ENCODE results near the gene KRTAP2-1.
A peak's percentile ranks its signal among the peaks of the same experiment; 100 is the strongest.
"Not testable (repeated sequence)": the region's sequence is repeated elsewhere in the genome, so short reads cannot be mapped to it uniquely, and the experiment has no call there.

KRTAP2-1 gene

DNA sequence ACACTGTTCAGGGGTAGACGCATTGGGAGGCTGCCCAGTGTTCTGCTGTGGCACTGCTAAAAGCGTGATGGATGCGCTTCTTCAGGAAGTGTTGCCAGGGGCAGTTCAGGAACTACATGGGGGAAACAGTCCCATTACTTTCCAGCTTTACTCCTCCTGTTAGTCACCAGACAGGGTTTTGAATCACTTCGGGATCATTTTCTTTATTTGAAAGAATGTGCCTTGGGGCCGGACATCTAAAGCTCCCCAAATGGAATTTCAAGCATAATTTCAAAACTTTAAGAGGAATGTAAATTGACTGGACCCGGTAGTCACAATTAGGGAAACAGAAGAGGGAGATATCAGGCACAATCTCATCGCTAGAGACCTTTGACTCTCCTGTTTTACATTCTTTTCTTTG lies 1.3 kb upstream of the KRTAP2-1 start:
- H3K36me3 ChIP-seq (replicated peaks), result no peaks in the 10 kb centered on the region
- in situ Hi-C loops (cut with MboI; ENCODE audit: low sequenced_read_pairs), result no loop called here

DNA sequence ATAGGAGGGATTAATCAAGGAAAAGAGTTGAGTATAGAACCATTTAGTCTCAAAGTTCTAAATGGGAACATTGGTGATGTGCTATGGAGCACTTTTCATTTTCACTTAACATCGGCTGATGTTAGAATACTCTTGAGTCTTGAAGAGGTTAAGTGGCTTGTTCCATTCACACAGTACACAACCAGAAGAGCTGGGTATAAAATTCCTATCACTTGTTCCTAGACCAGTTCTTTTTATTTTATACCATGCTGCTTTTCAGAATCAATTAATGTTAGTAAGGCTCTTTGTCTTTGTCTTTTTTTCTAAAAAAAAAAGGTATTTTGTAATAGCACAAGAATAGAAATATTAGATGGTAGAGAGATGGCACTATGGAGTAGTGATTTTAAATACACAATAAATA lies 4.2 kb downstream of the KRTAP2-1 start:
- Histone ChIP-seq H3K27me3 (ENCODE audit: low read depth) (peaks cover 5% of the 10 kb centered on the region; the same call in 1 of the 2 replicates), H3K4me3 (no peak overlapping the region), H3K4me1 (peaks cover 4% of the 10 kb centered on the region), H3K36me3 (replicated peaks) (no peaks in the 10 kb centered on the region), H3K9me3 (no peaks in the 10 kb centered on the region; the same call in 1 of the 2 replicates)
- no peak for DNase-seq (ENCODE audit: low spot score in 2 of 2)
- in situ Hi-C loops (cut with MboI; ENCODE audit: low sequenced_read_pairs), result no loop called here

More for the DNA sequence above, 1.3 kb upstream of the KRTAP2-1 start:
- Histone ChIP-seq H3K4me3 (no peak overlapping the region), H3K9me3 (no peaks in the 10 kb centered on the region; the same call in 1 of the 2 replicates), H3K27me3 (ENCODE audit: low read depth) (no peaks in the 10 kb centered on the region), H3K4me1 (peaks cover 11% of the 10 kb centered on the region; the same call in 1 of the 2 replicates)
- DNase-seq (ENCODE audit: low spot score in 2 of 2), result peak; percentile 11 to 37

GRCh38 chr17:41040783-41041571 lies 6.1 kb downstream of the KRTAP2-1 start, which contains the start of gene KRTAP1-1:
TSS of gene KRTAP1-1 (minus strand) at chr17:41041450. CDS start at chr17:41041397, 53 bp downstream.
- H3K36me3 ChIP-seq (replicated peaks); in situ Hi-C loops (cut with MboI; ENCODE audit: low sequenced_read_pairs): not testable (repeated sequence)

GRCh38 chr17:41037853-41038350 lies 9.2 kb downstream of the KRTAP2-1 start:
- peak; percentile 77 to 96 for DNase-seq (ENCODE audit: low spot score in 2 of 2)
- H3K27me3 ChIP-seq (ENCODE audit: low read depth), result peaks cover 13% of the 10 kb centered on the region; the same call in 1 of the 2 replicates
- in situ Hi-C loops (cut with MboI; ENCODE audit: low sequenced_read_pairs), result no loop called here

More at GRCh38 chr17:41040783-41041571, 6.1 kb downstream of the KRTAP2-1 start, which contains the start of gene KRTAP1-1:
- Histone ChIP-seq H3K27me3 (ENCODE audit: low read depth) (peaks cover 13% of the 10 kb centered on the region; the same call in 1 of the 2 replicates), H3K4me1 (peaks cover 10% of the 10 kb centered on the region)
- H3K4me3 ChIP-seq; DNase-seq (ENCODE audit: low spot score in 2 of 2); H3K9me3 ChIP-seq: not testable (repeated sequence)

DNA sequence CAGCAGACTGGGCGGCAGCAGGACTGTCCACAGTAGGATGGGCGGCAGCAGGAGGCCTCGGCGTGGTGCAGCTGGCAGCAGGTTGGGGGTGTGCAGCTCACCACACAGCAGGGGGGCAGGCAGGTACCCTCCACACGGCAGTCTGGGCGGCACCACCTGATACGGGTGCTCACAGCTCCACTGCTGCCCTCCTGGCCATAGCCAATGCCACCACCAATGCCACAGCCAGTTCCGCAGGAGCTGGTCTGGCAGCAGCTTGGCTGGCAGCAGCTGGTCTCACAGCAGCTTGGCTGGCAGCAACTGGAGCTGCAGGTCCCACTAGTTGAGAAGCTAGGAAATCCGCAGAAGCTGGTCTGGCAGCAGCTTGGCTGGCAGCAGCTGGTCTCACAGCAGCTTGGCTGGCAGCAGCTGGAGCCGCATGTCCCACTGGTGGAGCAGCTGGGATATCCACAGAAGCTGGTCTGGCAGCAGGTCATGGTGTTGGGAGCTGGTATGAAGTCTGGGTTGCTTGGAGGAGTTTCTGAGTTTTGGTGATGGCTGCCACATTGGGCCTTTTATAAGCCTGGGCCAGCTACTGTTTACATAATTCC lies 12.7 kb downstream of the KRTAP2-1 start, which contains the start of gene KRTAP1-3:
KRTAP1-3 (minus strand) TSS at position 529 of the 590 bp plus-strand sequence; CDS start at position 476, 53 bp downstream.
- in situ Hi-C loops (cut with MboI; ENCODE audit: low sequenced_read_pairs); H3K9me3 ChIP-seq; DNase-seq (ENCODE audit: low spot score in 2 of 2); H3K36me3 ChIP-seq (replicated peaks); H3K4me3 ChIP-seq: not testable (repeated sequence)
- Histone ChIP-seq H3K27me3 (ENCODE audit: low read depth) (peaks cover 22% of the 10 kb centered on the region), H3K4me1 (peaks cover 10% of the 10 kb centered on the region)

More at GRCh38 chr17:41037853-41038350, 9.2 kb downstream of the KRTAP2-1 start:
- H3K4me3 ChIP-seq, result no peak overlapping the region
- peaks cover 10% of the 10 kb centered on the region for H3K4me1 ChIP-seq
- no peaks in the 10 kb centered on the region for H3K9me3 ChIP-seq
- no peaks in the 10 kb centered on the region for H3K36me3 ChIP-seq (replicated peaks)

GRCh38 chr17:41029633-41030245 lies 17.4 kb downstream of the KRTAP2-1 start, which contains the start of gene KRTAP1-4:
TSS of gene KRTAP1-4 (minus strand) at chr17:41030195. CDS start at chr17:41030078, 117 bp downstream.
- Histone ChIP-seq H3K27me3 (ENCODE audit: low read depth) (peaks cover 13% of the 10 kb centered on the region), H3K9me3 (no peaks in the 10 kb centered on the region), H3K36me3 (replicated peaks) (no peaks in the 10 kb centered on the region), H3K4me1 (no peaks in the 10 kb centered on the region), H3K4me3 (no peak within 1 kb of the TSS)
- in situ Hi-C loops (cut with MboI; ENCODE audit: low sequenced_read_pairs), result no loop called here
- no peak for DNase-seq (ENCODE audit: low spot score in 2 of 2)

DNA sequence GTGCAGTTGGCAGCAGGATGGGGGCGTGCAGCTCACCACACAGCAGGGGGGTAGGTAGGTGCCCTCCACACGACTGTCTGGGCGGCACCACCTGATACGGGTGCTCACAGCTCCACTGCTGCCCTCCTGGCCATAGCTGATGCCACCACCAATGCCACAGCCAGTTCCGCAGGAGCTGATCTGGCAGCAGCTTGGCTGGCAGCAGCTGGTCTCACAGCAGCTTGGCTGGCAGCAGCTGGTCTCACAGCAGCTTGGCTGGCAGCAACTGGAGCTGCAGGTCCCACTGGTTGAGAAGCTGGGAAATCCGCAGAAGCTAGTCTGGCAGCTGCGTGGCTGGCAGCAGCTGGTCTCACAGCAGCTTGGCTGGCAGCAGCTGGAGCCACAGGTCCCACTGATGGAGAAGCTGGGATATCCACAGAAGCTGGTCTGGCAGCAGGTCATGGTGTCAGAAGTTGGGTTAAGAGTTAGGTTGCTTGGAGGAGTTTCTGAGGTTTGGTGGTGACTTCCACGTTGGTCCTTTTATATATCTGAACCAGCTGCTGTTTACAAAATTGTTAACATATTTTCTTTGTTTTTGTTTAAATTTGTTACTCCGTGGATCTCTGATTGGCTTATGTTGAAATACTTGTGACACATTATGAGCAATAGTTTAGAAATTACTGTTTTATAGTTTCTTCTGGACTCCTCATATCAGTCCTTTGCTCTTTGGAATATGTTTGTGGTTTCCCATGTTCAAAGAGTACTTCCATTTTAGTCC lies 20.2 kb downstream of the KRTAP2-1 start, which contains the start of gene KRTAP1-5:
KRTAP1-5 (minus strand) TSS at position 494 of the 757 bp plus-strand sequence; CDS start at position 441, 53 bp downstream.
- Histone ChIP-seq H3K9me3 (no peaks in the 10 kb centered on the region), H3K4me1 (no peaks in the 10 kb centered on the region), H3K27me3 (ENCODE audit: low read depth) (peaks cover 11% of the 10 kb centered on the region), H3K36me3 (replicated peaks) (no peaks in the 10 kb centered on the region), H3K4me3 (no peak within 1 kb of the TSS)
- in situ Hi-C loops (cut with MboI; ENCODE audit: low sequenced_read_pairs), result no loop called here
- no peak for DNase-seq (ENCODE audit: low spot score in 2 of 2)

DNA sequence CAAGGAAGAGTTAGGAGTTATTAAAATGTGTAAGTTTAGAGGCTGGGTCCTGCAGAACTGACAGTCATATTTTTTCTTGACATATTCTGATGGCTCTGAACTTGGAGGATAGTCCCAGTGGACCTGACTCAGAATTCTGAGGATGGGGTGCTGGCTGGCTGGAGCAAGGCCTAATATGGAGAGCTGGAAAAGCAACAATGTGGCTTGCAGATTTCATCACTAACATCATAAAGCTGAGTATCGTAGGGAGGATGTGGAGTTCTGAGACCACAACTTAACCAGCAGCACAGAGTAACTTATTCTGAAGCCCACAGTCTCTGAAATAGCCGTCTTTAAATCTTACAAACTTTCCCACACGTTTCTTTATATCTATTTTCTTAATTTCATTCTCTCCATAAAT lies 22.4 kb downstream of the KRTAP2-1 start:
- in situ Hi-C loops (cut with MboI; ENCODE audit: low sequenced_read_pairs), result no loop called here
- H3K36me3 ChIP-seq (replicated peaks), result no peaks in the 10 kb centered on the region
- no peaks in the 10 kb centered on the region for H3K4me1 ChIP-seq
- DNase-seq (ENCODE audit: low spot score in 2 of 2), result no peak
- no peaks in the 10 kb centered on the region for H3K9me3 ChIP-seq
- H3K4me3 ChIP-seq, result no peak overlapping the region
- H3K27me3 ChIP-seq (ENCODE audit: low read depth), result peaks cover 4% of the 10 kb centered on the region; the same call in 1 of the 2 replicates

DNA sequence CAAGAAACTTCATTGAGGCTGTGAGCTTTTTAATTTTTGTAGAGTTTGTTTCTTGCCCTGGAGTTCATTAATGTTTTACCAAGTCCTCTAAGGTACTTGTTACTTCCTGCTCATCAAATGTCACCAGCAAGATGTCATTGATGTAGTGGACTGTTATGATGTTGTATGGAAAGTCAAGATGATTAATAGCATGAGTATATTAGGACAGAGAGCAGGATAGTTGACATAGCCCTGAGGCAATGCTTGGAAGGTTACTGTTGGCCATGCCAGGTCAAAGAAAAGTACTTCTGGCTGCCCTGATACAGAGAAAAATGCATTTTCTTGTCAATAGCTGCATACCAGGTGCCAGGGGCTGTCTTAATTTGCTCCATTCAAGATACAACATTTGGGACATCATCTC lies 26.8 kb downstream of the KRTAP2-1 start:
- no peaks in the 10 kb centered on the region; the same call in 1 of the 2 replicates for H3K4me1 ChIP-seq
- no peaks in the 10 kb centered on the region for H3K9me3 ChIP-seq
- no peak overlapping the region for H3K4me3 ChIP-seq
- H3K27me3 ChIP-seq (ENCODE audit: low read depth), result no peaks in the 10 kb centered on the region; the same call in 1 of the 2 replicates
- H3K36me3 ChIP-seq (replicated peaks), result no peaks in the 10 kb centered on the region
- no peak for DNase-seq (ENCODE audit: low spot score in 2 of 2)
- in situ Hi-C loops (cut with MboI; ENCODE audit: low sequenced_read_pairs), result no loop called here

DNA sequence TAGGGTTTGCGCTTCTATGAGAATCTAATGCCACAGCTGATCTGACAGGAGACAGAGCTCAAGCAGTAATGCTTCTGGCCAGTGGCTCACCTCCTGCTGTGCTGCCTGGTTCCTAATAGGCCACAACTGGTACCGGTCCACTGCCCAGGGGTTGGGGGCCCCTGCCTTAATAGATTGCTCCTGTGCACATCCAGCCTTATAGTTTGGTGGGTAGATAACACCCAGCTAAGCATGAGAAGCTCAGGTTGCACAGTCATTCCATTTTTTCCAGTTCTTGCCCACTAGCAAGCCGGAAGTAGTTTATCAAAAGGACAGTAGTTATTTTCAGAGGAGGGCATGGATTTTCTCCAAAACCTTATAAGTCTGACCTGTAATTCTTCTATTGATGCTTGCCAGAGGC lies 27.7 kb downstream of the KRTAP2-1 start:
- Histone ChIP-seq H3K27me3 (ENCODE audit: low read depth) (peaks cover 4% of the 10 kb centered on the region; the same call in 1 of the 2 replicates), H3K4me1 (no peaks in the 10 kb centered on the region; the same call in 1 of the 2 replicates), H3K4me3 (no peak overlapping the region), H3K36me3 (replicated peaks) (no peaks in the 10 kb centered on the region), H3K9me3 (no peaks in the 10 kb centered on the region)
- in situ Hi-C loops (cut with MboI; ENCODE audit: low sequenced_read_pairs), result no loop called here
- DNase-seq (ENCODE audit: low spot score in 2 of 2), result no peak

- H3K4me3 ChIP-seq, result no peak overlapping the region
- peaks cover 4% of the 10 kb centered on the region; the same call in 1 of the 2 replicates for H3K27me3 ChIP-seq (ENCODE audit: low read depth)
- H3K4me1 ChIP-seq, result no peaks in the 10 kb centered on the region; the same call in 1 of the 2 replicates
- DNase-seq (ENCODE audit: low spot score in 2 of 2), result no peak
- no peaks in the 10 kb centered on the region for H3K9me3 ChIP-seq
- in situ Hi-C loops (cut with MboI; ENCODE audit: low sequenced_read_pairs), result no loop called here
- H3K36me3 ChIP-seq (replicated peaks), result no peaks in the 10 kb centered on the region
Observed at GRCh38 chr17:41018541-41018940, 28.6 kb downstream of the KRTAP2-1 start.

DNA sequence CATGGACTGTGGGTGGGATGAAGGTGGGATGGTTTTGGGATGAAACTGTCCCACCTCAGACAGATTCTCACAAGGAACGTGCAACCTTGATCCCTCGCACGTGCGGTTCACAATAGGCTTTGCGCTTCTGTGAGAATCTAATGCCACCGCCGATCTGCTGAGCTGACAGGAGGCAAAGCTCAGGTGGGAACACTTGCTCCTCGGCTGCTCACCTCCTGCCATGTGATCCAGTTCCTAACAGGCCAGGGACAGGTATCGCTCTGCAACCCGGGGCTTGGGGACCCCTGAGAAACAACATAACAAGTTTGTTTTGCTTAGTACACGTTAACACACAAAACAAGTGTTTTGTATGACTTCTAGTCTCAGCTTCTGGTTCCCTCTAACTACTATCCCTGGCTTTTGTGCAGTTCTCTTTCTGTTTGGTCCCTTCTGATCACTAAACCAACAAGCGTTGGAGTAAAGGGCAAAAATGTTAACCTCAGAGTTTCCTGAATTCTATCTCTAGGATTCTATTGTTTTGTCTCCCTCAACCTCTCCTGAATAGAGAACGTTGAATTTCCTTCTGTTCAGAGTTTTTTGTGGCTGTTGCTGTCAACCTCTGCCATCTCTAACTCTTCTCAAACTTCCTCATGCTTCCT lies 30.4 kb downstream of the KRTAP2-1 start:
- H3K4me1 ChIP-seq, result no peaks in the 10 kb centered on the region; the same call in 1 of the 2 replicates
- in situ Hi-C loops (cut with MboI; ENCODE audit: low sequenced_read_pairs), result no loop called here
- H3K9me3 ChIP-seq, result no peaks in the 10 kb centered on the region

More for the DNA sequence above, 30.4 kb downstream of the KRTAP2-1 start:
- Histone ChIP-seq H3K27me3 (ENCODE audit: low read depth) (peaks cover 4% of the 10 kb centered on the region; the same call in 1 of the 2 replicates), H3K36me3 (replicated peaks) (no peaks in the 10 kb centered on the region), H3K4me3 (no peak overlapping the region)
- no peak for DNase-seq (ENCODE audit: low spot score in 2 of 2)
